GM12878 (cell line): Measurements from ENCODE around the gene UBE2QL1. TPM values are rescaled to one million over a fixed set of nuclear protein-coding genes. Genes with fewer than 3 reads are reported as not detected.

Source experiments
- ATAC-seq: fragments of 200-7000 bp; cut with Tn5 transposase; 3 replicates; pipeline ENCODE4 v1.9.1; 2020; ENCODE audit warnings: mild to moderate bottlenecking, moderate library complexity
- Bru-seq: library from RNA; stranded (reverse); fragments of 400-500 nt; gene quantifications from one replicate; lab custom pipeline; 2021; lab: Mats Ljungman, UMichigan
- BruChase-seq, 2 experiments: library from RNA; stranded (reverse); fragments of 400-500 nt; gene quantifications; one replicate each; lab custom pipeline; 2021; lab: Mats Ljungman, UMichigan
- BruUV-seq: library from RNA; stranded (reverse); fragments of 400-500 nt; replicated peaks from 2 replicates; lab custom pipeline; 2021; lab: Mats Ljungman, UMichigan
- CTCF ChIA-PET: fragments of 300-600 bp; sonication (Branson Sonifier 250); formaldehyde crosslinking; extraction: SDS; loops from one replicate; lab custom pipeline; 2021; ENCODE audit warnings: inconsistent platforms; lab: Yijun Ruan, JAX
- POLR2A ChIA-PET: fragments of 350-600 bp; formaldehyde crosslinking; extraction: SDS; loops from one replicate; lab custom pipeline; 2021; ENCODE audit warnings: inconsistent platforms; lab: Charles Lee
- RAD21 ChIA-PET: fragments of 300-600 bp; sonication (Branson Sonifier 250); formaldehyde crosslinking; loops from one replicate; lab custom pipeline; 2023; ENCODE audit warnings: antibody characterized with exemption; ENCODE audit not compliant: unreplicated experiment; lab: Charles Lee
- SMC1A ChIA-PET: fragments of 300-600 bp; sonication (Branson Sonifier 250); formaldehyde crosslinking; loops from one replicate; lab custom pipeline; 2023; ENCODE audit not compliant: unreplicated experiment, uncharacterized antibody; lab: Charles Lee
- DNase-seq: peaks from one replicate; pipeline ENCODE4 v3.0.0-alpha.2; 2011; ENCODE audit warnings: low read depth, low spot score
- FAIRE-seq: peaks from 3 replicates; lab custom pipeline; 2011; peaks lifted over from hg19 to GRCh38; lab: Jason Lieb, UNC
- H2AFZ ChIP-seq: 2 replicates; pipeline ENCODE4 v1.6.0; 2011; ENCODE audit warnings: low read depth, low read length, control low read depth; ENCODE audit not compliant: control insufficient read depth
- H3K27ac ChIP-seq: 2 replicates; pipeline ENCODE4 v1.5.1; 2011; ENCODE audit warnings: control low read depth; ENCODE audit not compliant: control insufficient read depth, insufficient read depth
- H3K27me3 ChIP-seq, 2 experiments: replicated peaks in 1 of 2; 2 replicates each; pipeline versions ENCODE4 v1.6.0 to v1.6.1; 2011; ENCODE audit warnings: low read length in 1 of 2; ENCODE audit not compliant: control insufficient read depth in 2 of 2, insufficient read depth in 2 of 2
- H3K36me3 ChIP-seq, 2 experiments: 2 replicates each; pipeline ENCODE4 v1.5.1; 2011; ENCODE audit warnings: low read length in 1 of 2; ENCODE audit not compliant: control insufficient read depth in 2 of 2, insufficient read depth in 2 of 2
- H3K4me1 ChIP-seq: 2 replicates; pipeline ENCODE4 v1.6.1; 2011; ENCODE audit warnings: mild to moderate bottlenecking, low read length, moderate library complexity, mixed read lengths; ENCODE audit not compliant: control insufficient read depth, insufficient read depth
- H3K4me2 ChIP-seq: 2 replicates; pipeline ENCODE4 v1.6.0; 2011; ENCODE audit warnings: control low read depth; ENCODE audit not compliant: control insufficient read depth, insufficient read depth
- H3K4me3 ChIP-seq: fragments of 200-600 bp; sonication (generic); 2 replicates; pipeline ENCODE4 v1.5.1; 2016
- H3K79me2 ChIP-seq: 2 replicates; pipeline ENCODE4 v1.6.0; 2011; ENCODE audit warnings: low read length; ENCODE audit not compliant: control insufficient read depth, insufficient read depth
- H3K9ac ChIP-seq: 2 replicates; pipeline ENCODE4 v1.8.0; 2011; ENCODE audit warnings: low read length, control low read depth, mixed read lengths; ENCODE audit not compliant: control insufficient read depth, insufficient read depth
- H3K9me3 ChIP-seq: replicated peaks from 3 replicates; pipeline ENCODE4 v1.5.1; 2011; ENCODE audit warnings: mild to moderate bottlenecking, low read length; ENCODE audit not compliant: control insufficient read depth, insufficient read depth
- H4K20me1 ChIP-seq: 2 replicates; pipeline ENCODE4 v1.6.0; 2011; ENCODE audit not compliant: control insufficient read depth, insufficient read depth
- BRCA1 ChIP-seq: IDR thresholded peaks from 2 replicates; pipeline ENCODE4 v1.6.1; 2011; ENCODE audit warnings: low read depth, low read length, improper control_type of control experiment
- CBFB ChIP-seq: IDR thresholded peaks from 2 replicates; pipeline ENCODE4 v1.6.1; 2016; ENCODE audit warnings: antibody characterized with exemption, low read depth
- CREM ChIP-seq: IDR thresholded peaks from 2 replicates; pipeline ENCODE4 v1.6.1; 2014; ENCODE audit warnings: antibody characterized with exemption, low read depth
- EP300 ChIP-seq, 2 experiments: fragments of 150-350 bp in 1 of 2; IDR thresholded peaks; 2 replicates each; pipeline ENCODE4 v1.6.1; 2011 to 2012; ENCODE audit warnings: low read depth in 2 of 2, low read length in 2 of 2, borderline replicate concordance in 1 of 2, improper control_type of control experiment in 1 of 2, inconsistent platforms in 1 of 2; ENCODE audit not compliant: control insufficient read depth in 1 of 2
- ETV6 ChIP-seq, 2 experiments: fragments of 450-650 bp in 1 of 2; IDR thresholded peaks in 1 of 2; conservative IDR thresholded peaks in 1 of 2; 2 replicates each; pipeline ENCODE4 v1.6.1; 2014; ENCODE audit warnings: antibody characterized with exemption in 1 of 2, borderline replicate concordance in 1 of 2, low read depth in 1 of 2, mild to moderate bottlenecking in 1 of 2, moderate library complexity in 1 of 2
- NR2C1 ChIP-seq: fragments of 450-650 bp; IDR thresholded peaks from 2 replicates; pipeline ENCODE4 v1.6.1; 2017; ENCODE audit warnings: antibody characterized with exemption, mild to moderate bottlenecking, moderate library complexity
- RAD51 ChIP-seq: fragments of 450-650 bp; IDR thresholded peaks from 2 replicates; pipeline ENCODE4 v1.6.1; 2016; ENCODE audit warnings: moderate library complexity, mild to moderate bottlenecking, inconsistent platforms
- RCOR1 ChIP-seq: conservative IDR thresholded peaks from 2 replicates; pipeline ENCODE4 v1.6.1; 2012; ENCODE audit warnings: low read depth, low read length, improper control_type of control experiment
- SMC3 ChIP-seq: IDR thresholded peaks from 2 replicates; pipeline ENCODE4 v1.6.1; 2011; ENCODE audit warnings: low read length, improper control_type of control experiment, borderline replicate concordance
- ZNF622 ChIP-seq: fragments of 450-650 bp; IDR thresholded peaks from 2 replicates; pipeline ENCODE4 v1.6.1; 2017; ENCODE audit warnings: mild to moderate bottlenecking, inconsistent platforms
- WGBS: methylation state at CpG from one replicate; pipeline ENCODE4 v1.1.6; 2016; ENCODE audit warnings: low lambda C conversion rate; ENCODE audit not compliant: insufficient replicate concordance, insufficient coverage; ENCODE audit errors: missing lambda C conversion rate; 5-methylcytosine and 5-hydroxymethylcytosine counted together
- in situ Hi-C: fragments of 300-500 bp; cut with MboI; formaldehyde crosslinking; loops from 9 replicates; pipeline ENCODE4 v1.14.3; 2018; ENCODE audit warnings: mixed read lengths
- intact Hi-C: fragments of 100-400 bp; cut with micrococcal nuclease; formaldehyde crosslinking; loops from one replicate; pipeline ENCODE4 v1.14.2; 2022; ENCODE audit not compliant: unreplicated experiment
- long read RNA-seq, 2 experiments: library from polyadenylated mRNA; unstranded; transcript quantifications; one replicate each; pipeline ENCODE4 v2.0.0, GENCODE V29; 2019 to 2020
- polyA minus RNA-seq, 3 experiments: library from RNA; depleted of rRNA, polyadenylated mRNA; stranded (reverse); fragments of >200 nt; gene quantifications; 2 replicates each; pipeline ENCODE4 v1.2.3, GENCODE V29; 2011
- polyA plus RNA-seq, 11 experiments: library from polyadenylated mRNA; depleted of rRNA in 4 of 11; unstranded in 6 of 11; stranded (reverse) in 5 of 11; fragments of >200 nt; fragmentation: Nextera tagmentation in 4 of 11; fragmentation: Illumina TruSeq in 1 of 11; extraction: Ambion mirVana in 4 of 11; extraction: Trizol in 1 of 11; gene quantifications; 1 replicate in 1 of 11; 2 replicates in 10 of 11; pipeline versions ENCODE4 v1.2.1 to v1.2.3, GENCODE V29; 2011 to 2016; ENCODE audit warnings: inconsistent platforms in 2 of 11, missing spikeins in 2 of 11, low read depth in 1 of 11
- total RNA-seq, 4 experiments: library from RNA; depleted of rRNA in 3 of 4; stranded (reverse); fragments of >200 nt in 3 of 4; fragmentation: Illumina TruSeq in 1 of 4; extraction: Trizol in 1 of 4; gene quantifications; 2 replicates each; pipeline versions ENCODE4 v1.2.1 to v1.2.3, GENCODE V29; 2013 to 2021
- TF ChIP-seq, protein P1 (sequence below): IDR thresholded peaks from 2 replicates; pipeline ENCODE4 v1.6.1; 2011; ENCODE audit warnings: low read depth, mild to moderate bottlenecking, low read length, moderate library complexity, borderline replicate concordance; ENCODE audit errors: extremely low read depth
- TF ChIP-seq, protein P2 (sequence below): fragments of 450-650 bp; formaldehyde crosslinking; IDR thresholded peaks from 2 replicates; pipeline ENCODE4 v1.5.0; 2022; ENCODE audit warnings: mild to moderate bottlenecking, missing genetic modification characterization

Gene UBE2QL1, protein sequence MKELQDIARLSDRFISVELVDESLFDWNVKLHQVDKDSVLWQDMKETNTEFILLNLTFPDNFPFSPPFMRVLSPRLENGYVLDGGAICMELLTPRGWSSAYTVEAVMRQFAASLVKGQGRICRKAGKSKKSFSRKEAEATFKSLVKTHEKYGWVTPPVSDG
- 0.27 and 0.29 TPM in 2 replicates for total RNA-seq (2013; cell fraction: nucleolus; rRNA removed)
- total RNA-seq (2014; rRNA removed) = not detected in 2 replicates
- total RNA-seq (2014; rRNA removed; fragmentation: Illumina TruSeq; extraction: Trizol) = 0.04 TPM in 1 of 2 replicates, not detected in the other
- 0.05 TPM in 1 of 2 replicates, not detected in the other for total RNA-seq (2021)
- 0.21 TPM for polyA plus RNA-seq (2011; ENCODE audit: low read depth)
- polyA plus RNA-seq (2011; rRNA removed) = 0.49 and 0.62 TPM in 2 replicates
- polyA plus RNA-seq (2011; cell fraction: cytosol; rRNA removed) = 0.52 and 0.75 TPM in 2 replicates
- 0.47 and 0.52 TPM in 2 replicates for polyA plus RNA-seq (2011; cell fraction: nucleus; rRNA removed)
- 0.30 and 0.73 TPM in 2 replicates for polyA plus RNA-seq (2012)
- polyA plus RNA-seq (2014; fragmentation: Illumina TruSeq; extraction: Trizol) = 0.03 TPM in 1 of 2 replicates, not detected in the other
- under 1 TPM in 1 of 2 experiments, not detected in 1; 0.04 TPM for polyA plus RNA-seq (2014; fragmentation: Nextera tagmentation; extraction: Ambion mirVana)
- polyA plus RNA-seq (2014; rRNA removed) = 0.06 TPM in 1 of 2 replicates, not detected in the other
- polyA plus RNA-seq (2016; fragmentation: Nextera tagmentation; extraction: Ambion mirVana) = not detected
- 0.46 and 0.51 TPM in 2 replicates for polyA minus RNA-seq (2011; rRNA and poly(A)+ RNA removed)
- not detected in 2 replicates for polyA minus RNA-seq (2011; cell fraction: cytosol; rRNA and poly(A)+ RNA removed)
- 0.24 and 0.38 TPM in 2 replicates for polyA minus RNA-seq (2011; cell fraction: nucleus; rRNA and poly(A)+ RNA removed)
- percentile 57 among the genes with signal in this experiment for Bru-seq, nascent RNA
- BruChase-seq, experiment 1, labeled RNA remaining after a 6-hour chase = percentile 46 among the genes with signal in this experiment
- percentile 52 among the genes with signal in this experiment for BruChase-seq, experiment 2, labeled RNA remaining after a 2-hour chase
- long read RNA-seq, experiment 1 = 0 reads
- long read RNA-seq, experiment 2 = 0 reads

DNA sequence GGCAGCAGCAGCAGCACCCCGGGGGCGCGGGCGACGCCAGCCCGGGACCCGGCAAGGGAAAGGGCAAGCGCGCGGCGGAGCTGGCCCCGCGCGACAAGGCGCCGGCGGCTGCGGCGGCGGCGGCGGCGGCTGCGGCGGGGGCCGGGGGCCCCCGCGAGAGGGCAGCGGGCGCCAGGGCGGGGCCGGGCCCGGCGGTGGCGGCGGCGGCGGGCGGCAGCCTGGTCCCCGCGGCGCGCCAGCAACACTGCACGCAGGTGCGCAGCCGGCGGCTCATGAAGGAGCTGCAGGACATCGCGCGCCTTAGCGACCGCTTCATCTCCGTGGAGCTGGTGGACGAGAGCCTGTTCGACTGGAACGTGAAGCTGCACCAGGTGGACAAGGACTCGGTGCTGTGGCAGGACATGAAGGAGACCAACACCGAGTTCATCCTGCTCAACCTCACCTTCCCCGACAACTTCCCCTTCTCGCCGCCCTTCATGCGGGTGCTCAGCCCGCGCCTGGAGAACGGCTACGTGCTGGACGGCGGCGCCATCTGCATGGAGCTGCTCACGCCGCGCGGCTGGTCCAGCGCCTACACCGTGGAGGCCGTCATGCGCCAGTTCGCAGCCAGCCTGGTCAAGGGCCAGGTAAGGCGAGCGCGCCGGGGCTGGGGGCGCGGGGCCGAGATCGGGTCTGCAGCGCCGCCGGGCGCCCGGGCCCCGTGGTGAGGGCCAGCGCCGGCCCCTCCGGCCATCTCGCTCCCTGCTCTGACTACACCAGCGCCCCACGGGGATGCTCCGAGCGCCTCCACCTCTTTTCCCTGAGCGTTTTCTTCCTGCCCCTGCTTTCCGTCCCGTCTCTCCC lies at the start of gene UBE2QL1:
TSS of gene UBE2QL1 (plus strand) at position 238 of the 843 bp plus-strand sequence. CDS start at position 273, 35 bp downstream.
- Histone ChIP-seq H4K20me1 (no peaks in the 10 kb centered on the region; the same call in 1 of the 2 replicates), H2AFZ (peak within 1 kb of the TSS; percentile 19), H3K79me2 (no peaks in the 10 kb centered on the region)
- DNase-seq = no peak
- ATAC-seq = peak; percentile 72
- no peak for TF ChIP-seq ETV6 (conservative IDR thresholded peaks at IDR 0.05 in 1 of 2, IDR thresholded peaks at IDR 0.05 in 1 of 2; ENCODE audit: borderline replicate concordance in 1 of 2, low read depth in 1 of 2)
- TF ChIP-seq EP300 (IDR thresholded peaks at IDR 0.05; ENCODE audit: borderline replicate concordance in 1 of 2, control insufficient read depth in 1 of 2, low read depth in 2 of 2, low read length in 2 of 2) = no peak
- TF ChIP-seq, protein P1, sequence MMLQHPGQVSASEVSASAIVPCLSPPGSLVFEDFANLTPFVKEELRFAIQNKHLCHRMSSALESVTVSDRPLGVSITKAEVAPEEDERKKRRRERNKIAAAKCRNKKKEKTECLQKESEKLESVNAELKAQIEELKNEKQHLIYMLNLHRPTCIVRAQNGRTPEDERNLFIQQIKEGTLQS = no peak
- TF ChIP-seq ZNF622 = no peak
- no peak for TF ChIP-seq BRCA1
- TF ChIP-seq SMC3 = no peak
- TF ChIP-seq NR2C1 = no peak
- TF ChIP-seq CBFB = no peak
- TF ChIP-seq CREM = no peak
- TF ChIP-seq, protein P2, sequence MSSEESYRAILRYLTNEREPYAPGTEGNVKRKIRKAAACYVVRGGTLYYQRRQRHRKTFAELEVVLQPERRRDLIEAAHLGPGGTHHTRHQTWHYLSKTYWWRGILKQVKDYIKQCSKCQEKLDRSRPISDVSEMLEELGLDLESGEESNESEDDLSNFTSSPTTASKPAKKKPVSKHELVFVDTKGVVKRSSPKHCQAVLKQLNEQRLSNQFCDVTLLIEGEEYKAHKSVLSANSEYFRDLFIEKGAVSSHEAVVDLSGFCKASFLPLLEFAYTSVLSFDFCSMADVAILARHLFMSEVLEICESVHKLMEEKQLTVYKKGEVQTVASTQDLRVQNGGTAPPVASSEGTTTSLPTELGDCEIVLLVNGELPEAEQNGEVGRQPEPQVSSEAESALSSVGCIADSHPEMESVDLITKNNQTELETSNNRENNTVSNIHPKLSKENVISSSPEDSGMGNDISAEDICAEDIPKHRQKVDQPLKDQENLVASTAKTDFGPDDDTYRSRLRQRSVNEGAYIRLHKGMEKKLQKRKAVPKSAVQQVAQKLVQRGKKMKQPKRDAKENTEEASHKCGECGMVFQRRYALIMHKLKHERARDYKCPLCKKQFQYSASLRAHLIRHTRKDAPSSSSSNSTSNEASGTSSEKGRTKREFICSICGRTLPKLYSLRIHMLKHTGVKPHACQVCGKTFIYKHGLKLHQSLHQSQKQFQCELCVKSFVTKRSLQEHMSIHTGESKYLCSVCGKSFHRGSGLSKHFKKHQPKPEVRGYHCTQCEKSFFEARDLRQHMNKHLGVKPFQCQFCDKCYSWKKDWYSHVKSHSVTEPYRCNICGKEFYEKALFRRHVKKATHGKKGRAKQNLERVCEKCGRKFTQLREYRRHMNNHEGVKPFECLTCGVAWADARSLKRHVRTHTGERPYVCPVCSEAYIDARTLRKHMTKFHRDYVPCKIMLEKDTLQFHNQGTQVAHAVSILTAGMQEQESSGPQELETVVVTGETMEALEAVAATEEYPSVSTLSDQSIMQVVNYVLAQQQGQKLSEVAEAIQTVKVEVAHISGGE (CRISPR knock-in tag) = no peak
- TF ChIP-seq RAD51 = no peak
- no peak for TF ChIP-seq RCOR1
- TF ChIP-seq, all 136 proteins: peak for 0
- Histone ChIP-seq H3K36me3 (no peaks in the 10 kb centered on the region), H3K4me3 (peak within 1 kb of the TSS; percentile 32; the same call in 1 of the 2 replicates), H3K27ac (no peak within 1 kb of the TSS), H3K9me3 (no peaks in the 10 kb centered on the region; the same call in 2 of the 3 replicates), H3K9ac (no peak within 1 kb of the TSS), H3K4me1 (no peaks in the 10 kb centered on the region), H3K4me2 (peak within 1 kb of the TSS; percentile 64; the same call in 1 of the 2 replicates), H3K27me3 (peaks cover 4 to 23% of the 10 kb centered on the region in 2 experiments)
- in situ Hi-C loops = no loop called here
- ChIA-PET POLR2A (no interaction called here), RAD21 (no interaction called here), CTCF (interaction anchor here (0.7 kb wide), 1 partner anchor 496 kb away, joined by 3 read pairs; no protein-coding TSS in a partner anchor), SMC1A (interaction anchor here (0.6 kb wide), 1 partner anchor 138 kb away, joined by 3 read pairs; no protein-coding TSS in a partner anchor)
- intact Hi-C loops = no loop called here
- BruUV-seq = no TSS peak
- FAIRE-seq = no peak
- under 1% methylated on average over 57 of the region's 103 CpGs for WGBS
